Endothelial cell of umbilical vein (primary cell): ENCODE data around the gene RNF125. TPM values are rescaled to one million over a fixed set of nuclear protein-coding genes. Genes with fewer than 3 reads are reported as not detected.
"Not testable (repeated sequence)": the region's sequence is repeated elsewhere in the genome, so short reads cannot be mapped to it uniquely, and the experiment has no call there.

Experiments
- BruUV-seq: library from RNA; stranded (reverse); fragments of 400-500 nt; replicated peaks from 2 replicates; lab custom pipeline; 2021; lab: Mats Ljungman, UMichigan
- CTCF ChIA-PET: fragments of 300-600, 350-600 bp; sonication (Branson Sonifier 250); formaldehyde crosslinking; loops from one replicate; lab custom pipeline; 2021; ENCODE audit warnings: antibody characterized with exemption, inconsistent platforms; lab: Charles Lee
- POLR2A ChIA-PET: fragments of 300-600, 350-600 bp; sonication (Branson Sonifier 250); formaldehyde crosslinking; loops from one replicate; lab custom pipeline; 2021; ENCODE audit warnings: antibody characterized with exemption, inconsistent platforms; lab: Charles Lee
- DNase-seq: peaks from one replicate; pipeline ENCODE4 v3.0.0-alpha.2; 2011; ENCODE audit warnings: low read depth, low spot score
- FAIRE-seq: peaks from 2 replicates; lab custom pipeline; 2011; peaks lifted over from hg19 to GRCh38; lab: Jason Lieb, UNC
- H2AFZ ChIP-seq: 2 replicates; pipeline ENCODE4 v1.6.0; 2012; ENCODE audit warnings: low read depth, low read length, control low read depth, inconsistent platforms
- H3K27ac ChIP-seq: 2 replicates; pipeline ENCODE4 v1.5.1; 2011; ENCODE audit warnings: low read depth, mild to moderate bottlenecking, control low read depth, low read length, moderate library complexity; ENCODE audit not compliant: insufficient read depth
- H3K27me3 ChIP-seq, 2 experiments: 2 replicates each; pipeline versions ENCODE4 v1.6.0 to v1.6.1; 2011; ENCODE audit warnings: low read length in 2 of 2, mixed read lengths in 1 of 2; ENCODE audit not compliant: control insufficient read depth in 2 of 2, insufficient read depth in 2 of 2
- H3K36me3 ChIP-seq, 2 experiments: 2 replicates in 1 of 2; 3 replicates in 1 of 2; pipeline ENCODE4 v1.5.1; 2011; ENCODE audit warnings: low read length in 2 of 2, mild to moderate bottlenecking in 1 of 2, moderate library complexity in 1 of 2; ENCODE audit not compliant: control insufficient read depth in 2 of 2, insufficient read depth in 2 of 2; ENCODE audit errors: extremely low read depth in 1 of 2
- H3K4me1 ChIP-seq: 3 replicates; pipeline ENCODE4 v1.5.1; 2011; ENCODE audit warnings: mild to moderate bottlenecking, low read length; ENCODE audit not compliant: control insufficient read depth, insufficient read depth; ENCODE audit errors: extremely low read depth
- H3K4me2 ChIP-seq: 2 replicates; pipeline ENCODE4 v1.6.1; 2011; ENCODE audit warnings: low read length, control low read depth, mixed read lengths; ENCODE audit not compliant: insufficient read depth
- H3K4me3 ChIP-seq, 3 experiments: fragments of 200-600 bp in 1 of 3; sonication (generic), shearing (Covaris generic) in 1 of 3; replicated peaks in 1 of 3; 2 replicates each; pipeline ENCODE4 v1.5.1; 2011 to 2016; ENCODE audit warnings: control low read depth in 3 of 3, low read length in 3 of 3, mild to moderate bottlenecking in 2 of 3, inconsistent platforms in 1 of 3, low read depth in 1 of 3, moderate library complexity in 1 of 3; ENCODE audit not compliant: insufficient read depth in 1 of 3
- H3K79me2 ChIP-seq: 2 replicates; pipeline ENCODE4 v1.6.0; 2012; ENCODE audit warnings: low read length, inconsistent platforms; ENCODE audit not compliant: control insufficient read depth, insufficient read depth
- H3K9ac ChIP-seq: replicated peaks from 2 replicates; pipeline ENCODE3; 2011; ENCODE audit warnings: low read length, control low read depth; ENCODE audit not compliant: insufficient read depth; ENCODE audit errors: extremely low read depth
- H3K9me1 ChIP-seq: replicated peaks from 3 replicates; pipeline ENCODE4 v1.6.0; 2011; ENCODE audit warnings: mild to moderate bottlenecking, low read length; ENCODE audit not compliant: control insufficient read depth, insufficient read depth; ENCODE audit errors: extremely low read depth
- H3K9me3 ChIP-seq: replicated peaks from 2 replicates; pipeline ENCODE4 v1.5.1; 2012; ENCODE audit warnings: low read length, inconsistent platforms; ENCODE audit not compliant: control insufficient read depth, insufficient read depth
- H4K20me1 ChIP-seq: replicated peaks from 2 replicates; pipeline ENCODE3; 2011; ENCODE audit warnings: mild to moderate bottlenecking, low read length; ENCODE audit not compliant: control insufficient read depth, insufficient read depth; ENCODE audit errors: extremely low read depth
- FOS ChIP-seq: IDR thresholded peaks from 2 replicates; pipeline ENCODE4 v1.6.1; 2011; ENCODE audit warnings: mild to moderate bottlenecking, low read length, moderate library complexity, borderline replicate concordance; ENCODE audit not compliant: insufficient read depth
- JUN ChIP-seq: IDR thresholded peaks from 2 replicates; pipeline ENCODE4 v1.6.1; 2011; ENCODE audit warnings: borderline replicate concordance, low read depth; ENCODE audit not compliant: insufficient read length, insufficient read depth
- MYC ChIP-seq: IDR thresholded peaks from one replicate; pipeline ENCODE4 v1.6.1; 2011; ENCODE audit warnings: mild to moderate bottlenecking, low read depth, low read length
- dilution Hi-C: fragments of 300-500 bp; cut with MboI; formaldehyde crosslinking; loops from one replicate; pipeline ENCODE4 v1.15.0; 2019; ENCODE audit warnings: low sequenced_read_pairs; ENCODE audit not compliant: extremely low pct_ligation_motif_present
- intact Hi-C: fragments of 100-400 bp; cut with micrococcal nuclease; formaldehyde crosslinking; loops from one replicate; pipeline ENCODE4 v1.10.0; 2022
- polyA plus RNA-seq, 4 experiments: library from polyadenylated mRNA; depleted of rRNA in 3 of 4; stranded (reverse) in 3 of 4; unstranded in 1 of 4; fragments of >200 nt; gene quantifications; 2 replicates each; pipeline versions ENCODE4 v1.2.1 to v1.2.3, GENCODE V29; 2011 to 2012; ENCODE audit warnings: missing spikeins in 1 of 4
- total RNA-seq: library from RNA; stranded (reverse); gene quantifications from 2 replicates; pipeline ENCODE4 v1.2.3, GENCODE V29; 2021
- TF ChIP-seq, protein P1 (sequence below), 2 donors: IDR thresholded peaks; 1 replicate in 1 of 2; 2 replicates in 1 of 2; pipeline ENCODE4 v1.5.1; 2011; ENCODE audit warnings: low read length in 2 of 2, mild to moderate bottlenecking in 2 of 2, moderate library complexity in 2 of 2, control low read depth in 1 of 2, inconsistent platforms in 1 of 2, low read depth in 1 of 2; ENCODE audit not compliant: insufficient read depth in 1 of 2; ENCODE audit errors: extremely low read depth in 1 of 2
- TF ChIP-seq, protein P2 (sequence below): IDR thresholded peaks from 2 replicates; pipeline ENCODE4 v1.6.1; 2011; ENCODE audit not compliant: insufficient read depth, insufficient read length

The RNF125 gene
- total and polyA plus RNA-seq, 2 donors (not counting 3 experiments of a cell fraction or from before 2014, with no cell fraction given): 0.73 to 1.3 TPM

DNA sequence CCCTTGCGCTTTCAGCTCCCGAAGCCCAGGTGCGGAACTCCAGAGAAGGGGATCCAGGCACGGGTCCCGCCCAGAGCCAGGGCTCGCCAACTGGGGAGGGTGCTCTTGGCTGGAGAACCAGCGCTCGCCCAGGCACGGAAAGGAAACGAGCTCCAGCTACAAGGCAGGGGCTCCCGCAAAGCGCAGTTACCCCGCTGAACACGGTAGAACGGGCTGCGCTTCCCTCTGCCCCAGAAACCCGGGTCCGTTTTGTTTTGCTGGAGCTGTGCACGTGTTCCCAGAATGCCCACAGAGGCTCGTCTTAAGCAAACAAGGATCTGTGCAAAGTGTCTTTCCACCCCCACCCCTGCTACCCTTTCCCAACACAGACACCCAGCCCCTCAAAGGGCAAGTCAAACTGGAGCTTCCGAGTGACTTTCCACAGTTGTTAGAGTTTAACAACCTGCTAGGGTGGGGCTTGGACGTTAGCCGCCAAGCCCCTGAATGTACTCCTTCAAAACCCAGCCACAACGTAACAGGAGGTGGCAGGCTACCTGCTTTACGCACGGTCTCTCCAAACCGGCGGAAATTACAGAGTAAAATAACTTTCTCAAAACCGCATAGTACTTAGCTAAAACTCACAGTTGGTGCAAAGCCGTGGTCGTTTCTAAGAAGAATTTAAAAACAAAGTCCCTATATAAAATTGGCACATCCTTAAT lies 775 bp downstream of the RNF125 start:
- ChIA-PET POLR2A (no interaction called here), CTCF (interaction anchor here (1.0 to 2.1 kb wide), 6 partner anchors 31 to 139 kb away, joined by 3 to 8 read pairs (median 6); no protein-coding TSS in a partner anchor)
- no peaks in the 10 kb centered on the region for H3K9me1 ChIP-seq
- H3K4me2 ChIP-seq: peak overlapping the region; percentile 79
- no peaks in the 10 kb centered on the region for H3K79me2 ChIP-seq
- no peak for DNase-seq
- peak; percentile 48 for FAIRE-seq
- H2AFZ ChIP-seq: peak overlapping the region; percentile 58
- H3K36me3 ChIP-seq: no peaks in the 10 kb centered on the region
- H3K27me3 ChIP-seq: peaks cover 1 to 2% of the 10 kb centered on the region in 2 experiments
- intact Hi-C loops: loop anchor here (1.0 to 5.0 kb wide), 5 partner anchors 53 to 118 kb away; partner anchors contain the start of gene TRAPPC8
- no peaks in the 10 kb centered on the region for H4K20me1 ChIP-seq
- peak overlapping the region; percentile 34 to 57 (median 42) for H3K4me3 ChIP-seq
- H3K27ac ChIP-seq: no peak overlapping the region
- H3K4me1 ChIP-seq: peaks cover 11% of the 10 kb centered on the region
- no TSS peak for BruUV-seq
- no peaks in the 10 kb centered on the region for H3K9me3 ChIP-seq
- dilution Hi-C loops: no loop called here
- TF ChIP-seq JUN (no peak), FOS (no peak), MYC (no peak)
- TF ChIP-seq, protein P1, sequence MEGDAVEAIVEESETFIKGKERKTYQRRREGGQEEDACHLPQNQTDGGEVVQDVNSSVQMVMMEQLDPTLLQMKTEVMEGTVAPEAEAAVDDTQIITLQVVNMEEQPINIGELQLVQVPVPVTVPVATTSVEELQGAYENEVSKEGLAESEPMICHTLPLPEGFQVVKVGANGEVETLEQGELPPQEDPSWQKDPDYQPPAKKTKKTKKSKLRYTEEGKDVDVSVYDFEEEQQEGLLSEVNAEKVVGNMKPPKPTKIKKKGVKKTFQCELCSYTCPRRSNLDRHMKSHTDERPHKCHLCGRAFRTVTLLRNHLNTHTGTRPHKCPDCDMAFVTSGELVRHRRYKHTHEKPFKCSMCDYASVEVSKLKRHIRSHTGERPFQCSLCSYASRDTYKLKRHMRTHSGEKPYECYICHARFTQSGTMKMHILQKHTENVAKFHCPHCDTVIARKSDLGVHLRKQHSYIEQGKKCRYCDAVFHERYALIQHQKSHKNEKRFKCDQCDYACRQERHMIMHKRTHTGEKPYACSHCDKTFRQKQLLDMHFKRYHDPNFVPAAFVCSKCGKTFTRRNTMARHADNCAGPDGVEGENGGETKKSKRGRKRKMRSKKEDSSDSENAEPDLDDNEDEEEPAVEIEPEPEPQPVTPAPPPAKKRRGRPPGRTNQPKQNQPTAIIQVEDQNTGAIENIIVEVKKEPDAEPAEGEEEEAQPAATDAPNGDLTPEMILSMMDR (IDR thresholded peaks at IDR 0.05; ENCODE audit: extremely low read depth in 1 of 2, insufficient read depth in 1 of 2, low read depth in 1 of 2, low read length in 2 of 2): no peak
- TF ChIP-seq, protein P2, sequence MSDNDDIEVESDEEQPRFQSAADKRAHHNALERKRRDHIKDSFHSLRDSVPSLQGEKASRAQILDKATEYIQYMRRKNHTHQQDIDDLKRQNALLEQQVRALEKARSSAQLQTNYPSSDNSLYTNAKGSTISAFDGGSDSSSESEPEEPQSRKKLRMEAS: no peak
- no peak overlapping the region for H3K9ac ChIP-seq

DNA sequence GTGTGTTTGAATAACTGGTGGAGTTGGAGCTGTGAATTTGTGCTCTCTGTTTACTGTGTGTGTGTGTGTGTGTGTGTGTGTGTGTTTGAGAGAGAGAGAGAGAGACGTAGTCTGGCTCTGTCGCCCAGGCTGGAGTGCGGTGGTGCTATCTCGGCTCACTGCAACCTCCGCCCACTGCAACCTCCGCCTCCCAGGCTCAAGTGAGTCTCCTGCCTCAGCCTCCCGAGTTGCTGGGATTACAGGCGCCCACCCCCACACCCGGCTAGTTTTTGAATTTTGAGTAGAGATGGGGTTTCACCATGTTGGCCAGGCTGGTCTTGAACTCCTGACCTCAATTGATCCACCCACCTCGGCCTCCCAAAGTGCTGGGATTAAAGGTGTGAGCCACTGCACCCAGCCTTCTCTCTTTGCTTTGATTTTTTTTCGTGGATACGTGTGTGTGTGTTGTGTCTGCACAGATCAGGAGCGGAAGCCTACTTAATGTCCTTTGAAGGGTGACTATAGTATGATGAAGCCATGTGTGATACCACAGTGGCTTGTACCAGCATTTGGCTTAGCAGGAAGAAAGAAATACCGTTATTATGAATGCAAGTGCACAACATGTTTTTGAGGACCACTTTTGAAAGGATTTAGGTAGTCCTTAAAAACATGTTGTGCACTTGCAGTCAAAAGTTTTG lies 1.5 kb downstream of the RNF125 start:
- intact Hi-C loops: loop anchor here (1.0 to 5.0 kb wide), 5 partner anchors 52 to 117 kb away; partner anchors contain the start of gene TRAPPC8
- H4K20me1 ChIP-seq, H3K27me3 ChIP-seq, dilution Hi-C loops, H3K9me1 ChIP-seq, H3K36me3 ChIP-seq, H3K4me2 ChIP-seq, H3K9me3 ChIP-seq, FAIRE-seq, H3K27ac ChIP-seq, BruUV-seq, DNase-seq, POLR2A ChIA-PET, H3K4me3 ChIP-seq, H2AFZ ChIP-seq, H3K79me2 ChIP-seq, H3K9ac ChIP-seq: not testable (repeated sequence)
- CTCF ChIA-PET: interaction anchor here (1.1 to 2.1 kb wide), 3 partner anchors 52 to 138 kb away, joined by 3 to 8 read pairs (median 6); no protein-coding TSS in a partner anchor
- H3K4me1 ChIP-seq: peaks cover 11% of the 10 kb centered on the region
